OCI-LY7 (cell line): ENCODE results near the gene SLFN12L. TPM values are rescaled to one million over a fixed set of nuclear protein-coding genes. Genes with fewer than 3 reads are reported as not detected.

ENCODE experiments used
- BruUV-seq: library from RNA; stranded (reverse); fragments of 400-500 nt; replicated peaks from 2 replicates; lab custom pipeline; 2021; lab: Mats Ljungman, UMichigan
- CTCF ChIA-PET: fragments of 300-600 bp; sonication (Branson Sonifier 250); formaldehyde crosslinking; loops from one replicate; lab custom pipeline; 2022; ENCODE audit warnings: antibody characterized with exemption; ENCODE audit not compliant: unreplicated experiment; lab: Charles Lee
- POLR2A ChIA-PET: fragments of 300-600 bp; sonication (Branson Sonifier 250); formaldehyde crosslinking; loops from one replicate; lab custom pipeline; 2022; ENCODE audit warnings: antibody characterized with exemption; lab: Charles Lee
- DNase-seq: peaks from one replicate; pipeline ENCODE4 v3.0.0-alpha.2; 2015; ENCODE audit warnings: low spot score
- H2AFZ ChIP-seq: fragments of 200-600 bp; sonication (generic), shearing (Covaris generic); 2 replicates; pipeline ENCODE4 v1.6.1; 2014; ENCODE audit warnings: mild to moderate bottlenecking, antibody characterized with exemption, low read length, moderate library complexity
- H3K27ac ChIP-seq: fragments of 200-600 bp; sonication (generic); 2 replicates; pipeline ENCODE4 v1.5.1; 2014; ENCODE audit warnings: mixed run types, low read depth, mild to moderate bottlenecking, moderate library complexity, low read length, inconsistent platforms; ENCODE audit not compliant: poor library complexity, severe bottlenecking
- H3K36me3 ChIP-seq: fragments of 200-600 bp; sonication (generic); 2 replicates; pipeline ENCODE4 v1.6.1; 2014; ENCODE audit warnings: mild to moderate bottlenecking, antibody characterized with exemption, low read length, moderate library complexity, mixed read lengths; ENCODE audit not compliant: insufficient read depth
- H3K4me1 ChIP-seq: fragments of 200-600 bp; sonication (generic); 2 replicates; pipeline ENCODE4 v1.5.1; 2014; ENCODE audit warnings: mild to moderate bottlenecking, low read length; ENCODE audit not compliant: insufficient read depth, poor library complexity, severe bottlenecking
- H3K4me2 ChIP-seq: fragments of 200-600 bp; sonication (generic); 2 replicates; pipeline ENCODE4 v1.6.1; 2014; ENCODE audit warnings: mild to moderate bottlenecking, low read length
- H3K4me3 ChIP-seq: fragments of 200-600 bp; sonication (generic); 2 replicates; pipeline ENCODE4 v1.5.1; 2014; ENCODE audit warnings: mild to moderate bottlenecking, low read depth, low read length; ENCODE audit not compliant: poor library complexity, severe bottlenecking
- H3K79me2 ChIP-seq: fragments of 200-600 bp; sonication (generic); 2 replicates; pipeline ENCODE4 v1.6.1; 2016; ENCODE audit warnings: low read depth, mild to moderate bottlenecking, low read length, moderate library complexity, mixed read lengths; ENCODE audit not compliant: insufficient read depth
- H3K9me2 ChIP-seq: fragments of 200-600 bp; sonication (generic); 2 replicates; pipeline ENCODE4 v1.6.1; 2016; ENCODE audit warnings: mild to moderate bottlenecking, low read length, mixed read lengths; ENCODE audit not compliant: insufficient read depth
- H3K9me3 ChIP-seq: fragments of 200-600 bp; sonication (generic); 2 replicates; pipeline ENCODE4 v1.6.1; 2014; ENCODE audit warnings: mild to moderate bottlenecking, mixed run types, low read length, mixed read lengths
- H4K20me1 ChIP-seq: fragments of 200-600 bp; sonication (generic); 2 replicates; pipeline ENCODE4 v1.6.1; 2014; ENCODE audit warnings: mild to moderate bottlenecking, antibody characterized with exemption, low read length, moderate library complexity, mixed read lengths; ENCODE audit not compliant: insufficient read depth
- CTCF ChIP-seq: fragments of 200-600 bp; sonication (generic); conservative IDR thresholded peaks from 2 replicates; pipeline ENCODE4 v1.5.1; 2014; ENCODE audit warnings: mild to moderate bottlenecking, antibody characterized with exemption, low read length, moderate library complexity, mixed read lengths
- EZH2phosphoT487 ChIP-seq: fragments of 200-600 bp; sonication (generic); IDR thresholded peaks from 2 replicates; pipeline ENCODE4 v1.6.1; 2018; ENCODE audit warnings: low read depth, borderline replicate concordance, mild to moderate bottlenecking, mixed run types, antibody characterized with exemption, low read length, moderate library complexity, mixed read lengths
- intact Hi-C: fragments of 100-400 bp; cut with micrococcal nuclease; formaldehyde crosslinking; loops from one replicate; pipeline ENCODE4 v1.10.0; 2022; ENCODE audit not compliant: unreplicated experiment
- total RNA-seq, 2 experiments: library from RNA; depleted of rRNA in 1 of 2; stranded (reverse); fragments of >200 nt in 1 of 2; shearing (Covaris generic) in 1 of 2; gene quantifications; 2 replicates each; pipeline ENCODE4 v1.2.3, GENCODE V29; 2014 to 2022

SLFN12L gene
- total RNA-seq, 2 experiments from 2014 or later = not detected

GRCh38 chr17:35584061-35584460 lies 46.6 kb upstream of the SLFN12L start:
- H3K27ac ChIP-seq = no peak overlapping the region
- H3K4me3 ChIP-seq = no peak overlapping the region
- intact Hi-C loops = no loop called here
- no peak for TF ChIP-seq EZH2phosphoT487
- no peak for TF ChIP-seq CTCF
- H3K79me2 ChIP-seq = peaks cover 14% of the 10 kb centered on the region
- BruUV-seq = no TSS peak
- POLR2A ChIA-PET = no interaction called here
- no peaks in the 10 kb centered on the region for H3K9me2 ChIP-seq
- H4K20me1 ChIP-seq = no peaks in the 10 kb centered on the region
- no peaks in the 10 kb centered on the region for H3K9me3 ChIP-seq
- CTCF ChIA-PET = no interaction called here
- no peak for DNase-seq
- H3K36me3 ChIP-seq = no peaks in the 10 kb centered on the region
- H3K4me1 ChIP-seq = peaks cover 27% of the 10 kb centered on the region
- no peak overlapping the region for H3K4me2 ChIP-seq
- no peak overlapping the region for H2AFZ ChIP-seq

DNA sequence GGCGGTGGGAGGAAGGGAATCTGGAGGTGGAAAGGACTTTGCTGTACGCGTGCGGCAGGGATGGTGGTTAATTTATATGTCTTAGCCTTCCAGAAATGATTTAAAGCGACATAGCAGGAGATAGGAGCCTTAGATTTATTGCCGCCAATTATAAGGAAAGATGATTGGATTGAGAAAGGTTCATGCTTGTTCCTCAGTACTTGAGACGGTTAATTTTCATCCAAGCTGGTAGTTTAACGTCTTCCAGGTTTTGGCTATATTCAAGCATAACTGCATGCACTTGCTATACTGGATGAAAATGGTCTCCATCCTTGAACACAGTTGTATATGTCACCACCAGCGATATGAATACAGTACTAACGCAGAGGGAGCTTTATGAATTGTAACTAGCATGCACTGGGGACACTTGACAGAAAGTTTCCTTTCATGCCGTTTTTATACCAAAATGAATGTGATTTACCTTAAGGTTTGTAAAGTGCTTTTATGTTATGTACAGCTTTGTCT lies 41.5 kb upstream of the SLFN12L start:
- Histone ChIP-seq H2AFZ (peak overlapping the region; percentile 86; the same call in 1 of the 2 replicates), H3K36me3 (peaks cover 20% of the 10 kb centered on the region), H3K4me3 (peak overlapping the region; percentile 78), H3K27ac (peak overlapping the region; percentile 77), H4K20me1 (no peaks in the 10 kb centered on the region), H3K9me3 (no peaks in the 10 kb centered on the region), H3K9me2 (no peaks in the 10 kb centered on the region), H3K4me2 (peak overlapping the region; percentile 93), H3K4me1 (peaks cover 23% of the 10 kb centered on the region), H3K79me2 (peaks cover 3% of the 10 kb centered on the region; the same call in 1 of the 2 replicates)
- ChIA-PET CTCF (interaction anchor here (1.3 to 1.4 kb wide), 2 partner anchors 8 to 9 kb away, joined by 3 to 5 read pairs; partner anchors contain the start of gene AP2B1), POLR2A (interaction anchor here (0.5 to 2.7 kb wide), 5 partner anchors 8 to 229 kb away, joined by 3 to 53 read pairs (median 5); partner anchors contain the start of genes AP2B1 and TAF15)
- DNase-seq = peak; percentile 28
- TSS peak; percentile 89 for BruUV-seq
- intact Hi-C loops = loop anchor here (1.0 kb wide), 1 partner anchor 8 kb away; the partner anchor contains the start of gene AP2B1
- TF ChIP-seq CTCF = no peak
- no peak for TF ChIP-seq EZH2phosphoT487
